Stimulated activated CD8-positive, alpha-beta memory T cell treated with anti-CD3 and anti-CD28 coated beads, Interleukin-12 subunit alpha, Interleukin-12 subunit beta, amount 100 ng/mL, for 4 hours (primary cell): ENCODE measurements around the gene NRCAM.

ENCODE experiments used
- DNase-seq: peaks from one replicate; pipeline ENCODE4 v3.0.0-alpha.2; 2020; ENCODE audit warnings: low read depth

The NRCAM gene

GRCh38 chr7:108459922-108460551, 3.8 kb upstream of the NRCAM start:
- no peak for DNase-seq

- DNase-seq = no peak
These were observed 1.6 kb upstream of the NRCAM start for GRCh38 chr7:108457871-108458270.

- DNase-seq = no peak
These were observed 757 bp upstream of the NRCAM start for GRCh38 chr7:108456845-108457540.

- no peak for DNase-seq
These were observed 662 bp downstream of the NRCAM start for GRCh38 chr7:108455551-108455997.

- DNase-seq = no peak
These were observed 1.3 kb downstream of the NRCAM start for GRCh38 chr7:108454674-108455550.

- DNase-seq = no peak
These were observed 1.9 kb downstream of the NRCAM start for GRCh38 chr7:108454317-108454673.

- no peak for DNase-seq
These were observed 2.9 kb downstream of the NRCAM start for GRCh38 chr7:108453320-108453719.

GRCh38 chr7:108452707-108453106, 3.5 kb downstream of the NRCAM start:
- no peak for DNase-seq

GRCh38 chr7:108451296-108451848, 4.9 kb downstream of the NRCAM start:
- no peak for DNase-seq

GRCh38 chr7:108450160-108450559, 6.1 kb downstream of the NRCAM start:
- no peak for DNase-seq

GRCh38 chr7:108449521-108449920, 6.7 kb downstream of the NRCAM start:
- no peak for DNase-seq

GRCh38 chr7:108448584-108449505, 7.4 kb downstream of the NRCAM start:
- no peak for DNase-seq

GRCh38 chr7:108442039-108442568, 14.1 kb downstream of the NRCAM start:
- DNase-seq = no peak

- DNase-seq = no peak
These were observed 14.8 kb downstream of the NRCAM start for GRCh38 chr7:108441392-108441955.

GRCh38 chr7:108440613-108441012, 15.6 kb downstream of the NRCAM start:
- no peak for DNase-seq

- no peak for DNase-seq
These were observed 19.3 kb downstream of the NRCAM start for GRCh38 chr7:108436906-108437305.

GRCh38 chr7:108434010-108434409, 22.2 kb downstream of the NRCAM start:
- no peak for DNase-seq

- no peak for DNase-seq
These were observed 25.1 kb downstream of the NRCAM start for GRCh38 chr7:108431099-108431498.

GRCh38 chr7:108430664-108431063, 25.6 kb downstream of the NRCAM start:
- no peak for DNase-seq

- DNase-seq = no peak
These were observed 28.5 kb downstream of the NRCAM start for GRCh38 chr7:108427766-108428165.

- DNase-seq = no peak
These were observed 30.4 kb downstream of the NRCAM start for GRCh38 chr7:108425714-108426275.
